HG03354 (cell line): ENCODE data around the gene ST6GALNAC1.

Experiments
- ATAC-seq: cut with Tn5 transposase; IDR thresholded peaks from one replicate; pipeline ENCODE4 v1.9.1; 2021; ENCODE audit warnings: mild to moderate bottlenecking; ENCODE audit not compliant: unreplicated experiment, poor library complexity, severe bottlenecking

ST6GALNAC1 gene

GRCh38 chr17:76643553-76644148 is at the start of gene ST6GALNAC1:
ST6GALNAC1 (minus strand) TSS chr17:76643757; CDS start chr17:76643638, 119 bp downstream.
- no peak for ATAC-seq

GRCh38 chr17:76691379-76692191 is 48.0 kb upstream of the ST6GALNAC1 start:
- no peak for ATAC-seq

GRCh38 chr17:76690596-76691280 is 47.2 kb upstream of the ST6GALNAC1 start:
- ATAC-seq = no peak

- no peak for ATAC-seq
Observed at GRCh38 chr17:76689859-76690258, 46.3 kb upstream of the ST6GALNAC1 start.

GRCh38 chr17:76688165-76688622 is 44.6 kb upstream of the ST6GALNAC1 start:
- ATAC-seq = no peak

- no peak for ATAC-seq
Observed at GRCh38 chr17:76687298-76688164, 44.0 kb upstream of the ST6GALNAC1 start.

- ATAC-seq = no peak
Observed at GRCh38 chr17:76686538-76687297, 43.2 kb upstream of the ST6GALNAC1 start.

- no peak for ATAC-seq
Observed at GRCh38 chr17:76685846-76686245, 42.3 kb upstream of the ST6GALNAC1 start.

- no peak for ATAC-seq
Observed at GRCh38 chr17:76685366-76685765, 41.8 kb upstream of the ST6GALNAC1 start.

GRCh38 chr17:76684756-76685155 is 41.2 kb upstream of the ST6GALNAC1 start:
- ATAC-seq = no peak

- ATAC-seq = no peak
Observed at GRCh38 chr17:76683921-76684745, 40.6 kb upstream of the ST6GALNAC1 start.

GRCh38 chr17:76683011-76683755 is 39.6 kb upstream of the ST6GALNAC1 start:
- no peak for ATAC-seq

- no peak for ATAC-seq
Observed at GRCh38 chr17:76682296-76682695, 38.7 kb upstream of the ST6GALNAC1 start.

- ATAC-seq = no peak
Observed at GRCh38 chr17:76681222-76682137, 37.9 kb upstream of the ST6GALNAC1 start.

GRCh38 chr17:76679239-76679638 is 35.7 kb upstream of the ST6GALNAC1 start:
- ATAC-seq = no peak

- ATAC-seq = no peak
Observed at GRCh38 chr17:76678330-76678729, 34.8 kb upstream of the ST6GALNAC1 start.

- ATAC-seq = no peak
Observed at GRCh38 chr17:76677406-76677805, 33.8 kb upstream of the ST6GALNAC1 start.
